A549 (cell line): ENCODE measurements around the gene CDC37L1. TPM values are rescaled to one million over a fixed set of nuclear protein-coding genes. Genes with fewer than 3 reads are reported as not detected.

Experiments
- ATAC-seq, 2 experiments: fragments of 200-7000 bp in 1 of 2; fragments of >200 bp in 1 of 2; cut with Nextera tagmentation in 1 of 2; cut with Tn5 transposase in 1 of 2; 3 replicates each; pipeline versions ENCODE4 v1.8.0 to v1.9.1; 2018 to 2020; ENCODE audit warnings: mild to moderate bottlenecking in 1 of 2, moderate library complexity in 1 of 2
- CTCF ChIA-PET: fragments of 300-600 bp; sonication (Branson Sonifier 250); formaldehyde crosslinking; extraction: SDS; loops from one replicate; lab custom pipeline; 2021; ENCODE audit warnings: antibody characterized with exemption, inconsistent platforms; lab: Yijun Ruan, JAX
- POLR2A ChIA-PET: fragments of 350-600 bp; formaldehyde crosslinking; extraction: SDS; loops from one replicate; lab custom pipeline; 2021; ENCODE audit warnings: antibody characterized with exemption, inconsistent platforms; lab: Yijun Ruan, JAX
- DNase-seq, 2 experiments: peaks; one replicate each; pipeline versions ENCODE4 v3.0.0 to v3.0.0-alpha.2; 2011 to 2016; ENCODE audit warnings: low read depth in 1 of 2, low spot score in 1 of 2
- FAIRE-seq: peaks from 2 replicates; lab custom pipeline; 2011; peaks lifted over from hg19 to GRCh38; lab: Jason Lieb, UNC
- H3K27ac ChIP-seq, 2 experiments: fragments of >200 bp; sonication (Bioruptor Twin); formaldehyde crosslinking; 3 replicates each; pipeline ENCODE4 v1.5.1; 2016 to 2017
- H3K4me1 ChIP-seq: fragments of >200 bp; sonication (Bioruptor Twin); formaldehyde crosslinking; 3 replicates; pipeline ENCODE4 v1.6.1; 2016
- H3K4me2 ChIP-seq: fragments of >200 bp; sonication (Bioruptor Twin); formaldehyde crosslinking; 3 replicates; pipeline ENCODE4 v1.6.1; 2016
- H3K4me3 ChIP-seq: fragments of >200 bp; sonication (Bioruptor Twin); formaldehyde crosslinking; 3 replicates; pipeline ENCODE4 v1.5.1; 2016
- H3K9me3 ChIP-seq: fragments of >200 bp; sonication (Bioruptor Twin); formaldehyde crosslinking; 3 replicates; pipeline ENCODE4 v1.6.1; 2016
- CBX2 ChIP-seq: fragments of 200-600 bp; sonication (generic); IDR thresholded peaks from 2 replicates; pipeline ENCODE4 v1.6.1; 2016; ENCODE audit warnings: low read depth, mild to moderate bottlenecking, borderline replicate concordance
- CBX8 ChIP-seq: fragments of 200-600 bp; sonication (generic); IDR thresholded peaks from 2 replicates; pipeline ENCODE4 v1.6.1; 2016
- CEBPB ChIP-seq, 2 experiments: fragments of >200 bp in 1 of 2; sonication (Bioruptor Twin) in 1 of 2; formaldehyde crosslinking in 1 of 2; IDR thresholded peaks; 2 replicates each; pipeline ENCODE4 v1.6.1; 2012 to 2016
- CHD4 ChIP-seq: fragments of 200-600 bp; sonication (generic); IDR thresholded peaks from 2 replicates; pipeline ENCODE4 v1.6.1; 2016; ENCODE audit warnings: antibody characterized with exemption, mild to moderate bottlenecking, borderline replicate concordance
- HES2 ChIP-seq: fragments of >200 bp; sonication (Bioruptor Twin); formaldehyde crosslinking; IDR thresholded peaks from 2 replicates; pipeline ENCODE4 v1.6.1; 2016
- HOXB5 ChIP-seq: fragments of 250-450 bp; sonication (Bioruptor Pico); IDR thresholded peaks from 2 replicates; pipeline ENCODE4 v1.5.0; 2020; ENCODE audit warnings: mild to moderate bottlenecking, moderate library complexity
- JUN ChIP-seq, 2 experiments: fragments of >200 bp; sonication (Bioruptor Twin); formaldehyde crosslinking; IDR thresholded peaks; 2 replicates in 1 of 2; 3 replicates in 1 of 2; pipeline ENCODE4 v1.6.1; 2016 to 2017
- JUNB ChIP-seq: fragments of >200 bp; sonication (Bioruptor Twin); formaldehyde crosslinking; IDR thresholded peaks from 2 replicates; pipeline ENCODE4 v1.6.1; 2016
- NFE2L2 ChIP-seq: fragments of 150-350 bp; conservative IDR thresholded peaks from 2 replicates; pipeline ENCODE4 v1.6.1; 2014; ENCODE audit warnings: low read length
- RCOR1 ChIP-seq: fragments of 150-350 bp; IDR thresholded peaks from 2 replicates; pipeline ENCODE4 v1.6.1; 2014; ENCODE audit warnings: antibody characterized with exemption, low read length, low read depth
- RFX5 ChIP-seq: fragments of 450-650 bp; IDR thresholded peaks from 2 replicates; pipeline ENCODE4 v1.7.1; 2014; ENCODE audit warnings: antibody characterized with exemption, mild to moderate bottlenecking, moderate library complexity
- SMC3 ChIP-seq: fragments of >200 bp; sonication (Bioruptor Twin); formaldehyde crosslinking; IDR thresholded peaks from 3 replicates; pipeline ENCODE4 v1.6.1; 2018; ENCODE audit warnings: inconsistent platforms
- SREBF2 ChIP-seq: fragments of 450-650 bp; IDR thresholded peaks from 2 replicates; pipeline ENCODE4 v1.6.1; 2014; ENCODE audit warnings: mild to moderate bottlenecking, moderate library complexity
- ZFP36 ChIP-seq: fragments of 450-650 bp; IDR thresholded peaks from 2 replicates; pipeline ENCODE4 v1.6.1; 2014; ENCODE audit warnings: borderline replicate concordance; ENCODE audit not compliant: partially characterized antibody
- WGBS: methylation state at CpG from one replicate; pipeline ENCODE4 v1.1.6; 2017; ENCODE audit errors: missing lambda C conversion rate; 5-methylcytosine and 5-hydroxymethylcytosine counted together
- polyA plus RNA-seq, 4 experiments: library from polyadenylated mRNA; depleted of rRNA in 3 of 4; stranded (reverse); fragments of >200 nt; fragmentation: RNase III in 1 of 4; extraction: RNeasy Plus Mini Kit Qiagen cat#74134 plus additional on column Dnase treatment in 1 of 4; gene quantifications; 2 replicates in 3 of 4; 3 replicates in 1 of 4; pipeline ENCODE4 v1.2.3, GENCODE V29; 2011 to 2017
- TF ChIP-seq, protein P1 (sequence below): fragments of 250-450 bp; sonication (Bioruptor Pico); IDR thresholded peaks from 2 replicates; pipeline ENCODE4 v1.5.0; 2021; ENCODE audit warnings: mild to moderate bottlenecking, moderate library complexity, borderline replicate concordance
- TF ChIP-seq, protein P2 (sequence below): IDR thresholded peaks from 2 replicates; pipeline ENCODE4 v1.6.1; 2012; ENCODE audit warnings: low read depth, borderline replicate concordance
- TF ChIP-seq, protein P3 (sequence below): fragments of 200-600 bp; sonication (generic); IDR thresholded peaks from 2 replicates; pipeline ENCODE4 v1.6.1; 2016; ENCODE audit warnings: antibody characterized with exemption, mild to moderate bottlenecking, moderate library complexity

Gene CDC37L1
- polyA plus RNA-seq, 2 of the 4 experiments (the other 2 are of a cell fraction): 9.5 to 16.2 TPM

- no peak for TF ChIP-seq NFE2L2
- TF ChIP-seq, protein P1, sequence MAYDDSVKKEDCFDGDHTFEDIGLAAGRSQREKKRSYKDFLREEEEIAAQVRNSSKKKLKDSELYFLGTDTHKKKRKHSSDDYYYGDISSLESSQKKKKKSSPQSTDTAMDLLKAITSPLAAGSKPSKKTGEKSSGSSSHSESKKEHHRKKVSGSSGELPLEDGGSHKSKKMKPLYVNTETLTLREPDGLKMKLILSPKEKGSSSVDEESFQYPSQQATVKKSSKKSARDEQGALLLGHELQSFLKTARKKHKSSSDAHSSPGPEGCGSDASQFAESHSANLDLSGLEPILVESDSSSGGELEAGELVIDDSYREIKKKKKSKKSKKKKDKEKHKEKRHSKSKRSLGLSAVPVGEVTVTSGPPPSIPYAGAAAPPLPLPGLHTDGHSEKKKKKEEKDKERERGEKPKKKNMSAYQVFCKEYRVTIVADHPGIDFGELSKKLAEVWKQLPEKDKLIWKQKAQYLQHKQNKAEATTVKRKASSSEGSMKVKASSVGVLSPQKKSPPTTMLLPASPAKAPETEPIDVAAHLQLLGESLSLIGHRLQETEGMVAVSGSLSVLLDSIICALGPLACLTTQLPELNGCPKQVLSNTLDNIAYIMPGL (CRISPR knock-in tag): no peak
- FAIRE-seq: no peak
- POLR2A ChIA-PET: no interaction called here
- no peak for ATAC-seq
- 89% methylated on average over 1 of the region's 1 CpG for WGBS
- no peak overlapping the region for H3K27ac ChIP-seq
- H3K9me3 ChIP-seq: no peaks in the 10 kb centered on the region
- H3K4me1 ChIP-seq: peaks cover 2% of the 10 kb centered on the region; the same call in 1 of the 3 replicates
- CTCF ChIA-PET: interaction anchor here (1.5 kb wide), 1 partner anchor 20 kb away, joined by 4 read pairs; the partner anchor contains the start of gene SPATA6L
- H3K4me3 ChIP-seq: no peak overlapping the region
- H3K4me2 ChIP-seq: no peak overlapping the region
- no peak for DNase-seq
Measured at GRCh38 chr9:4686584-4686983, 7.2 kb downstream of the CDC37L1 start.

DNA sequence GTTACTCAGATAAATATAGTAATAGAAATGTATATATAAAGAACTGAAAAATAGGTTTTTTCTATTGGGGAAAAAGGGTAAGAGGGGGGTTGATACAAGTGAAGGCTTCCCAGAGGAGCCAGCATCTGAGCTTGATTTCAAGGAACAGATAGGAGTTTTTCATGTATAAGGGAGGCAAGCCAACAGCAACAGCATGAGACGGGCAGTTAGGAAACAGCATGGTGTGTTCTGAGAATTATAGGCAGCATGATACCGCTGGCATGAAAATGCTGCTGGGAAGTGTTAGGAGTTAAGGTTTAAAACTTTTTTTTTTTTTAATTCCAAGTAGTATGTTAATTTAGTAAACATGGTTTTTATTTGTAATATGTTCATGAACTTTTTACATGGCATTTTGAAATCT, 9.7 kb downstream of the CDC37L1 start:
- ChIA-PET CTCF (no interaction called here), POLR2A (no interaction called here)
- TF ChIP-seq SMC3 (no peak), HES2 (no peak), CBX8 (no peak), JUN (IDR thresholded peaks at IDR 0.05) (no peak), CHD4 (no peak), CEBPB (IDR thresholded peaks at IDR 0.05) (no peak), RCOR1 (no peak), ZFP36 (no peak), JUNB (no peak), CBX2 (no peak)
- TF ChIP-seq, protein P2, sequence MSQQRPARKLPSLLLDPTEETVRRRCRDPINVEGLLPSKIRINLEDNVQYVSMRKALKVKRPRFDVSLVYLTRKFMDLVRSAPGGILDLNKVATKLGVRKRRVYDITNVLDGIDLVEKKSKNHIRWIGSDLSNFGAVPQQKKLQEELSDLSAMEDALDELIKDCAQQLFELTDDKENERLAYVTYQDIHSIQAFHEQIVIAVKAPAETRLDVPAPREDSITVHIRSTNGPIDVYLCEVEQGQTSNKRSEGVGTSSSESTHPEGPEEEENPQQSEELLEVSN: no peak
- H3K4me2 ChIP-seq: no peak overlapping the region
- FAIRE-seq (no peak), DNase-seq (no peak), ATAC-seq (no peak)
- 41% methylated on average over 2 of the region's 2 CpGs for WGBS
- no peak overlapping the region for H3K4me3 ChIP-seq
- H3K4me1 ChIP-seq: no peaks in the 10 kb centered on the region
- no peak overlapping the region for H3K27ac ChIP-seq
- H3K9me3 ChIP-seq: no peaks in the 10 kb centered on the region

GRCh38 chr9:4689687-4690104, 10.3 kb downstream of the CDC37L1 start:
- Histone ChIP-seq H3K4me3 (no peak overlapping the region), H3K9me3 (no peaks in the 10 kb centered on the region), H3K4me1 (no peaks in the 10 kb centered on the region), H3K4me2 (no peak overlapping the region), H3K27ac (no peak overlapping the region)
- FAIRE-seq (no peak), ATAC-seq (no peak), DNase-seq (no peak)
- ChIA-PET CTCF (no interaction called here), POLR2A (no interaction called here)
- TF ChIP-seq RFX5 (no peak), JUN (IDR thresholded peaks at IDR 0.05) (no peak), SREBF2 (no peak), HOXB5 (no peak)
- TF ChIP-seq, protein P3, sequence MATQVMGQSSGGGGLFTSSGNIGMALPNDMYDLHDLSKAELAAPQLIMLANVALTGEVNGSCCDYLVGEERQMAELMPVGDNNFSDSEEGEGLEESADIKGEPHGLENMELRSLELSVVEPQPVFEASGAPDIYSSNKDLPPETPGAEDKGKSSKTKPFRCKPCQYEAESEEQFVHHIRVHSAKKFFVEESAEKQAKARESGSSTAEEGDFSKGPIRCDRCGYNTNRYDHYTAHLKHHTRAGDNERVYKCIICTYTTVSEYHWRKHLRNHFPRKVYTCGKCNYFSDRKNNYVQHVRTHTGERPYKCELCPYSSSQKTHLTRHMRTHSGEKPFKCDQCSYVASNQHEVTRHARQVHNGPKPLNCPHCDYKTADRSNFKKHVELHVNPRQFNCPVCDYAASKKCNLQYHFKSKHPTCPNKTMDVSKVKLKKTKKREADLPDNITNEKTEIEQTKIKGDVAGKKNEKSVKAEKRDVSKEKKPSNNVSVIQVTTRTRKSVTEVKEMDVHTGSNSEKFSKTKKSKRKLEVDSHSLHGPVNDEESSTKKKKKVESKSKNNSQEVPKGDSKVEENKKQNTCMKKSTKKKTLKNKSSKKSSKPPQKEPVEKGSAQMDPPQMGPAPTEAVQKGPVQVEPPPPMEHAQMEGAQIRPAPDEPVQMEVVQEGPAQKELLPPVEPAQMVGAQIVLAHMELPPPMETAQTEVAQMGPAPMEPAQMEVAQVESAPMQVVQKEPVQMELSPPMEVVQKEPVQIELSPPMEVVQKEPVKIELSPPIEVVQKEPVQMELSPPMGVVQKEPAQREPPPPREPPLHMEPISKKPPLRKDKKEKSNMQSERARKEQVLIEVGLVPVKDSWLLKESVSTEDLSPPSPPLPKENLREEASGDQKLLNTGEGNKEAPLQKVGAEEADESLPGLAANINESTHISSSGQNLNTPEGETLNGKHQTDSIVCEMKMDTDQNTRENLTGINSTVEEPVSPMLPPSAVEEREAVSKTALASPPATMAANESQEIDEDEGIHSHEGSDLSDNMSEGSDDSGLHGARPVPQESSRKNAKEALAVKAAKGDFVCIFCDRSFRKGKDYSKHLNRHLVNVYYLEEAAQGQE: no peak
- WGBS: 89% methylated on average over 1 of the region's 1 CpG
